WTC11 (cell line): ENCODE data around the gene MCOLN1. TPM values are rescaled to one million over a fixed set of nuclear protein-coding genes. Genes with fewer than 3 reads are reported as not detected.

Source experiments
- ATAC-seq: fragments of 200-7000 bp; cut with Tn5 transposase; 2 replicates; pipeline ENCODE4 v1.10.0; 2021; ENCODE audit warnings: mild to moderate bottlenecking, moderate library complexity
- CTCF ChIA-PET: fragments of 300-600 bp; sonication (Branson Sonifier 250); formaldehyde crosslinking; loops from one replicate; lab custom pipeline; 2021; ENCODE audit warnings: antibody characterized with exemption; lab: Charles Lee
- POLR2A ChIA-PET: fragments of 350-600 bp; sonication (Branson Sonifier 250); formaldehyde crosslinking; loops from one replicate; lab custom pipeline; 2021; ENCODE audit warnings: antibody characterized with exemption; lab: Charles Lee
- DNase-seq: peaks from one replicate; pipeline ENCODE4 v3.0.0; 2021; ENCODE audit warnings: low spot score
- H3K27ac Mint-ChIP-seq: 2 replicates; pipeline ENCODE4 v1.8.0; 2021; ENCODE audit warnings: mixed read lengths
- H3K27me3 Mint-ChIP-seq: 2 replicates; pipeline ENCODE4 v1.8.0; 2021; ENCODE audit warnings: low read depth, mild to moderate bottlenecking, moderate library complexity, mixed read lengths
- H3K36me3 Mint-ChIP-seq: 2 replicates; pipeline ENCODE4 v1.8.0; 2021; ENCODE audit warnings: mixed read lengths
- H3K4me1 Mint-ChIP-seq: 2 replicates; pipeline ENCODE4 v1.8.0; 2022; ENCODE audit warnings: mixed read lengths
- H3K4me3 Mint-ChIP-seq: 2 replicates; pipeline ENCODE4 v1.8.0; 2021; ENCODE audit warnings: mild to moderate bottlenecking, moderate library complexity, mixed read lengths
- H3K9me3 Mint-ChIP-seq: 2 replicates; pipeline ENCODE4 v1.8.0; 2021; ENCODE audit warnings: mixed read lengths
- CDX4 ChIP-seq: fragments of 250-450 bp; sonication (Bioruptor Pico); IDR thresholded peaks from 2 replicates; pipeline ENCODE4 v1.9.0; 2021; ENCODE audit warnings: moderate library complexity, mild to moderate bottlenecking, inconsistent platforms, borderline replicate concordance
- CTCF ChIP-seq: fragments of 200-600 bp; IDR thresholded peaks from 2 replicates; pipeline ENCODE4 v1.8.0; 2022; ENCODE audit warnings: antibody characterized with exemption
- E2F5 ChIP-seq: sonication (generic); formaldehyde crosslinking; IDR thresholded peaks from 2 replicates; pipeline ENCODE4 v1.8.1; 2022; ENCODE audit warnings: mild to moderate bottlenecking, moderate library complexity, missing genetic modification reagents
- FOXP1 ChIP-seq: sonication (generic); formaldehyde crosslinking; IDR thresholded peaks from 2 replicates; pipeline ENCODE4 v1.8.0; 2022; ENCODE audit warnings: missing genetic modification reagents, mild to moderate bottlenecking, moderate library complexity, borderline replicate concordance
- NFE2L1 ChIP-seq: sonication (generic); formaldehyde crosslinking; IDR thresholded peaks from 2 replicates; pipeline ENCODE4 v1.8.1; 2023; ENCODE audit warnings: missing genetic modification reagents
- NR1H2 ChIP-seq: sonication (generic); formaldehyde crosslinking; IDR thresholded peaks from 2 replicates; pipeline ENCODE4 v1.9.0; 2021; ENCODE audit warnings: mild to moderate bottlenecking, moderate library complexity, missing genetic modification reagents
- SOX15 ChIP-seq: fragments of 250-450 bp; sonication (Bioruptor Pico); IDR thresholded peaks from 2 replicates; pipeline ENCODE4 v1.9.0; 2021; ENCODE audit warnings: mild to moderate bottlenecking
- TP53 ChIP-seq: sonication (generic); formaldehyde crosslinking; IDR thresholded peaks from 2 replicates; pipeline ENCODE4 v1.8.1; 2023; ENCODE audit warnings: mild to moderate bottlenecking, missing genetic modification reagents
- USF1 ChIP-seq: sonication (generic); formaldehyde crosslinking; IDR thresholded peaks from 2 replicates; pipeline ENCODE4 v1.8.0; 2022; ENCODE audit warnings: mild to moderate bottlenecking, missing genetic modification reagents
- USF2 ChIP-seq: sonication (generic); formaldehyde crosslinking; IDR thresholded peaks from 2 replicates; pipeline ENCODE4 v1.8.1; 2023; ENCODE audit warnings: mild to moderate bottlenecking, missing genetic modification reagents, moderate library complexity
- ZNF138 ChIP-seq: sonication (generic); formaldehyde crosslinking; conservative IDR thresholded peaks from 2 replicates; pipeline ENCODE4 v1.8.1; 2022; ENCODE audit warnings: mild to moderate bottlenecking, moderate library complexity, missing genetic modification reagents
- ZNF219 ChIP-seq: sonication (generic); formaldehyde crosslinking; IDR thresholded peaks from 2 replicates; pipeline ENCODE4 v1.8.0; 2023; ENCODE audit warnings: missing genetic modification reagents, mild to moderate bottlenecking, borderline replicate concordance
- ZNF317 ChIP-seq: sonication (generic); formaldehyde crosslinking; IDR thresholded peaks from 2 replicates; pipeline ENCODE4 v1.8.1; 2023; ENCODE audit warnings: low read depth, mild to moderate bottlenecking, moderate library complexity, missing genetic modification reagents, borderline replicate concordance
- ZNF416 ChIP-seq: fragments of 250-450 bp; sonication (Bioruptor Pico); IDR thresholded peaks from 2 replicates; pipeline ENCODE4 v1.9.0; 2021; ENCODE audit warnings: mild to moderate bottlenecking, inconsistent platforms
- total RNA-seq: library from RNA; stranded (reverse); gene quantifications from 3 replicates; pipeline ENCODE4 v1.2.3, GENCODE V29; 2021
- TF ChIP-seq, protein P1 (sequence below): sonication (generic); formaldehyde crosslinking; IDR thresholded peaks from 2 replicates; pipeline ENCODE4 v1.8.1; 2023; ENCODE audit warnings: mild to moderate bottlenecking, missing genetic modification reagents, moderate library complexity
- TF ChIP-seq, protein P2 (sequence below): sonication (generic); formaldehyde crosslinking; IDR thresholded peaks from 2 replicates; pipeline ENCODE4 v1.8.0; 2022; ENCODE audit warnings: missing genetic modification reagents
- TF ChIP-seq, protein P3 (sequence below): fragments of 250-450 bp; sonication (Bioruptor Pico); conservative IDR thresholded peaks from 2 replicates; pipeline ENCODE4 v1.9.0; 2021; ENCODE audit warnings: mild to moderate bottlenecking

Gene MCOLN1
- total RNA-seq, 1 experiment from 2014 or later, result 19.7 TPM

DNA sequence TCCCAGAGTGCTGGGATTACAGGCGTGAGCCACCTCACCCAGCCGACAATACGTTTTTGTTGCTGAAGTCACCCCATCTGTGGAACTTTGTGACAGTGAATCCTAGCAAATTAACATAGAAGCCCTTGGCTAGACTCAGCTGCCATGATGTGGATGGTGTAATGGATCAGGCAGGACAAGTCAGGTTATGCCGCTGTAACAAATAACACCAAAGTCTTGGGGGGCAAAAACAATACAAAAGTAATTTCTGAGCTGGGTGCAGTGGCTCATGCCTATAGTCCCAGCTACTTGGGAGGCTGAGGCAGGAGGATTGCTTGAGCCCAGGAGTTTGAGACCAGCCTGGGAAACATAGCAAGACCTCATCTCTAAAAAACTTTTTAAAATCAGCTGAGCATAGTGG lies 42.4 kb downstream of the MCOLN1 start:
- no peaks in the 10 kb centered on the region for H3K27me3 Mint-ChIP-seq
- no peak overlapping the region for H3K4me3 Mint-ChIP-seq
- CTCF ChIA-PET, result interaction anchor here (0.9 to 3.1 kb wide), 4 partner anchors 10 to 234 kb away, joined by 3 to 15 read pairs (median 4); partner anchors contain the start of genes PNPLA6 and TRAPPC5
- DNase-seq (no peak), ATAC-seq (no peak)
- H3K36me3 Mint-ChIP-seq, result peaks cover 4% of the 10 kb centered on the region
- H3K9me3 Mint-ChIP-seq, result 0 out of 2 replicates have a peak, but pooled peaks cover 5% of the 10 kb centered on the region
- POLR2A ChIA-PET, result no interaction called here
- H3K4me1 Mint-ChIP-seq, result no peaks in the 10 kb centered on the region
- no peak overlapping the region for H3K27ac Mint-ChIP-seq
- TF ChIP-seq, protein P1, sequence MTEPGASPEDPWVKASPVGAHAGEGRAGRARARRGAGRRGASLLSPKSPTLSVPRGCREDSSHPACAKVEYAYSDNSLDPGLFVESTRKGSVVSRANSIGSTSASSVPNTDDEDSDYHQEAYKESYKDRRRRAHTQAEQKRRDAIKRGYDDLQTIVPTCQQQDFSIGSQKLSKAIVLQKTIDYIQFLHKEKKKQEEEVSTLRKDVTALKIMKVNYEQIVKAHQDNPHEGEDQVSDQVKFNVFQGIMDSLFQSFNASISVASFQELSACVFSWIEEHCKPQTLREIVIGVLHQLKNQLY (CRISPR knock-in tag), result no peak
- no peak for TF ChIP-seq NFE2L1 (CRISPR knock-in tag)
- no peak for TF ChIP-seq ZNF317 (CRISPR knock-in tag)
- TF ChIP-seq E2F5, result no peak
- TF ChIP-seq FOXP1 (CRISPR knock-in tag), result no peak
- no peak for TF ChIP-seq CTCF

DNA sequence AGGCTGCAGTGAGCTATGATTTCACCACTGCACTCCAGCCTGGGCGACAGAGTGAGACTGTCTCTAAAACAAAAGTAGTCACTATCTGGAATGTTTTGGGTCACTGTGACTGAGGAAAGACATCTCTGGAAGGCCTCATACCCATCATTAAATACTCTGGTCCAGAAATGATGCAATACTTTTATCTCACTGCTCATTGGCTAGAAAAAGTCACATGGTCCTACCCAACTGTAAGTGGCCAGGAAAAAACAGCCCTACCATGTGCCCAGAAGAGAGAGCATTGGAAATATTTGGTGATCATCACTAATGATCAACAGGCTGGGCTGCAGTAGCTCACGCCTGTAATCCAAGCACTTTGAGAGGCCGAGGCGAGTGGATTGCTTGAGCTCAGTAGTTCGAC lies 42.9 kb downstream of the MCOLN1 start:
- Mint-ChIP-seq H3K36me3 (peaks cover 2% of the 10 kb centered on the region), H3K27me3 (no peaks in the 10 kb centered on the region), H3K4me3 (no peak overlapping the region), H3K9me3 (0 out of 2 replicates have a peak, but pooled peaks cover 5% of the 10 kb centered on the region), H3K27ac (no peak overlapping the region), H3K4me1 (no peaks in the 10 kb centered on the region)
- no peak for DNase-seq
- CTCF ChIA-PET, result interaction anchor here (0.9 to 3.1 kb wide), 4 partner anchors 10 to 234 kb away, joined by 3 to 15 read pairs (median 4); partner anchors contain the start of genes PNPLA6 and TRAPPC5
- ATAC-seq, result no peak
- POLR2A ChIA-PET, result no interaction called here
- TF ChIP-seq USF2 (CRISPR knock-in tag) (peak; percentile 61), TP53 (CRISPR knock-in tag) (no peak), CDX4 (no peak), USF1 (CRISPR knock-in tag) (peak; percentile 34; the same call in 1 of the 2 replicates)

DNA sequence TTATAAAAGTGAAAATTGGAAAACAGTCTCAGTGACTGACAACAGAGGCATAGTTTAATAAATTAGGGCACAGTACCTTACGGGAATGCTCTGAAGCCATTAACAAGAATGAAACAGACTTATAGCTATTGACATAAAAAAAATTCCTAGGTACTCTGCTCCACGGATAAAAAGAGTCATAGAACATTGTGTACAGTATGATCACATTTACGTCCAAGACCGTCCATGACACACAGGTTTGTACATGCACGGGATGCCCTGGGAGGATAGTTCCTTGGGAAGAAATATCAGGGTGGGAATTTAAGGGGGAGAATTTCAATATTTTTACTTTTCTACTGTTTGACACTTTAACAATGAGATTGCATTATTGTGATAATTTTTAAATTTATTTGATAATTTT lies 48.3 kb downstream of the MCOLN1 start:
- Mint-ChIP-seq H3K36me3 (no peaks in the 10 kb centered on the region), H3K9me3 (no peaks in the 10 kb centered on the region), H3K4me3 (no peak overlapping the region), H3K27me3 (no peaks in the 10 kb centered on the region), H3K27ac (no peak overlapping the region), H3K4me1 (no peaks in the 10 kb centered on the region)
- no peak for DNase-seq
- ATAC-seq, result no peak
- POLR2A ChIA-PET, result interaction anchor here (0.7 kb wide), 1 partner anchor 230 kb away, joined by 6 read pairs; no protein-coding TSS in a partner anchor
- CTCF ChIA-PET, result interaction anchor here (0.7 to 1.0 kb wide), 2 partner anchors 20 to 229 kb away, joined by 3 to 4 read pairs; no protein-coding TSS in a partner anchor
- TF ChIP-seq ZNF138 (CRISPR knock-in tag) (no peak), NR1H2 (CRISPR knock-in tag) (no peak), SOX15 (CRISPR knock-in tag) (no peak), ZNF416 (CRISPR knock-in tag) (no peak), ZNF219 (CRISPR knock-in tag) (no peak), ZNF317 (CRISPR knock-in tag) (no peak)
- TF ChIP-seq, protein P2, sequence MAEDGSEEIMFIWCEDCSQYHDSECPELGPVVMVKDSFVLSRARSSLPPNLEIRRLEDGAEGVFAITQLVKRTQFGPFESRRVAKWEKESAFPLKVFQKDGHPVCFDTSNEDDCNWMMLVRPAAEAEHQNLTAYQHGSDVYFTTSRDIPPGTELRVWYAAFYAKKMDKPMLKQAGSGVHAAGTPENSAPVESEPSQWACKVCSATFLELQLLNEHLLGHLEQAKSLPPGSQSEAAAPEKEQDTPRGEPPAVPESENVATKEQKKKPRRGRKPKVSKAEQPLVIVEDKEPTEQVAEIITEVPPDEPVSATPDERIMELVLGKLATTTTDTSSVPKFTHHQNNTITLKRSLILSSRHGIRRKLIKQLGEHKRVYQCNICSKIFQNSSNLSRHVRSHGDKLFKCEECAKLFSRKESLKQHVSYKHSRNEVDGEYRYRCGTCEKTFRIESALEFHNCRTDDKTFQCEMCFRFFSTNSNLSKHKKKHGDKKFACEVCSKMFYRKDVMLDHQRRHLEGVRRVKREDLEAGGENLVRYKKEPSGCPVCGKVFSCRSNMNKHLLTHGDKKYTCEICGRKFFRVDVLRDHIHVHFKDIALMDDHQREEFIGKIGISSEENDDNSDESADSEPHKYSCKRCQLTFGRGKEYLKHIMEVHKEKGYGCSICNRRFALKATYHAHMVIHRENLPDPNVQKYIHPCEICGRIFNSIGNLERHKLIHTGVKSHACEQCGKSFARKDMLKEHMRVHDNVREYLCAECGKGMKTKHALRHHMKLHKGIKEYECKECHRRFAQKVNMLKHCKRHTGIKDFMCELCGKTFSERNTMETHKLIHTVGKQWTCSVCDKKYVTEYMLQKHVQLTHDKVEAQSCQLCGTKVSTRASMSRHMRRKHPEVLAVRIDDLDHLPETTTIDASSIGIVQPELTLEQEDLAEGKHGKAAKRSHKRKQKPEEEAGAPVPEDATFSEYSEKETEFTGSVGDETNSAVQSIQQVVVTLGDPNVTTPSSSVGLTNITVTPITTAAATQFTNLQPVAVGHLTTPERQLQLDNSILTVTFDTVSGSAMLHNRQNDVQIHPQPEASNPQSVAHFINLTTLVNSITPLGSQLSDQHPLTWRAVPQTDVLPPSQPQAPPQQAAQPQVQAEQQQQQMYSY (CRISPR knock-in tag), result no peak
- TF ChIP-seq, protein P3, sequence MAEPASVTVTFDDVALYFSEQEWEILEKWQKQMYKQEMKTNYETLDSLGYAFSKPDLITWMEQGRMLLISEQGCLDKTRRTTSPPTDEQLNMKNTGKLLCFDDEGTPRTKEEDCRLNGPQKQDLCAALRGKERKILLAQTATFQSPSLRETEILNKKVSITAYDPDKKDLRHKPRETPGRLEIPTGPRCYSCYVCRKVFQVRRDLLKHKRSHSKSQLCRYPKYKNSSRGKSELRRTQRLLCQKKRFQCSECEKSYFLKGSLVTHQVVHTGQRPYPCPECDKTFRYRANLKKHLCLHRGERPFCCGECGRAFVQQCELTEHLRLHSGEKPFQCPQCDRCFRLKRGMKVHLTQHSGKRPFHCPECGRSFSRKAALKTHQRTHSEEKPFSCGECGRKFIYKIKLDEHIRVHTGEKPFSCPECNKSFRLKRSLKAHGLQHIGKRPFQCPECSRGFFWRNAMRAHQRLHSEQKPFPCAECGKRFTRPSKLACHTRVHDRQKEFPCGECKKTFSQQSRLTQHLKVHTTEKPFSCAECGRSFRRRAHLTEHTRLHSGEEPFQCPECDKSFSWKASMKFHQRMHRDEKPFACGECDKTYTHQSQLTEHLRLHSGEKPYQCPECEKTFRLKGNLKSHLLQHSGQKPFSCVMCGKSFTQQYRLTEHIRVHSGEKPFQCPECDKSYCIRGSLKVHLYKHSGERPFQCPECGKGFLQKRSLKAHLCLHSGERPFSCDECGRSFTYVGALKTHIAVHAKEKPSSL, result no peak
